ENCODE measurements around the gene PPM1K. TPM values are rescaled to one million over a fixed set of nuclear protein-coding genes. Genes with fewer than 3 reads are reported as not detected.

Gene PPM1K
- total RNA-seq, 1 donor from 2014 or later, result 15.9 TPM

- Mint-ChIP-seq H3K4me1 (ENCODE audit: unreplicated experiment) (no peaks in the 10 kb centered on the region), H3K4me3 (ENCODE audit: unreplicated experiment) (no peak overlapping the region), H3K36me3 (ENCODE audit: unreplicated experiment) (no peaks in the 10 kb centered on the region), H3K27me3 (ENCODE audit: unreplicated experiment) (no peaks in the 10 kb centered on the region), H3K27ac (ENCODE audit: unreplicated experiment) (no peak overlapping the region), H3K9me3 (ENCODE audit: unreplicated experiment) (no peaks in the 10 kb centered on the region)
- DNase-seq (ENCODE audit: extremely low spot score, unreplicated experiment), result no peak
- TF ChIP-seq CTCF (IDR thresholded peaks at IDR 0.05), result no peak
Observed at GRCh38 chr4:88297725-88298454, 13.5 kb upstream of the PPM1K start.

GRCh38 chr4:88297212-88297516 lies 12.8 kb upstream of the PPM1K start:
- Mint-ChIP-seq H3K4me3 (ENCODE audit: unreplicated experiment) (no peak overlapping the region), H3K27ac (ENCODE audit: unreplicated experiment) (no peak overlapping the region), H3K36me3 (ENCODE audit: unreplicated experiment) (no peaks in the 10 kb centered on the region), H3K4me1 (ENCODE audit: unreplicated experiment) (no peaks in the 10 kb centered on the region), H3K9me3 (ENCODE audit: unreplicated experiment) (no peaks in the 10 kb centered on the region), H3K27me3 (ENCODE audit: unreplicated experiment) (no peaks in the 10 kb centered on the region)
- no peak for TF ChIP-seq CTCF (IDR thresholded peaks at IDR 0.05)
- no peak for DNase-seq (ENCODE audit: extremely low spot score, unreplicated experiment)

GRCh38 chr4:88296413-88297211 lies 12.3 kb upstream of the PPM1K start:
- H3K9me3 Mint-ChIP-seq (ENCODE audit: unreplicated experiment), result no peaks in the 10 kb centered on the region
- no peaks in the 10 kb centered on the region for H3K4me1 Mint-ChIP-seq (ENCODE audit: unreplicated experiment)
- TF ChIP-seq CTCF (IDR thresholded peaks at IDR 0.05), result no peak
- no peak overlapping the region for H3K27ac Mint-ChIP-seq (ENCODE audit: unreplicated experiment)
- no peak overlapping the region for H3K4me3 Mint-ChIP-seq (ENCODE audit: unreplicated experiment)
- H3K36me3 Mint-ChIP-seq (ENCODE audit: unreplicated experiment), result no peaks in the 10 kb centered on the region
- no peak for DNase-seq (ENCODE audit: extremely low spot score, unreplicated experiment)
- no peaks in the 10 kb centered on the region for H3K27me3 Mint-ChIP-seq (ENCODE audit: unreplicated experiment)

GRCh38 chr4:88295656-88296055 lies 11.3 kb upstream of the PPM1K start:
- Mint-ChIP-seq H3K36me3 (ENCODE audit: unreplicated experiment) (no peaks in the 10 kb centered on the region), H3K27ac (ENCODE audit: unreplicated experiment) (no peak overlapping the region), H3K27me3 (ENCODE audit: unreplicated experiment) (no peaks in the 10 kb centered on the region), H3K9me3 (ENCODE audit: unreplicated experiment) (no peaks in the 10 kb centered on the region), H3K4me3 (ENCODE audit: unreplicated experiment) (no peak overlapping the region), H3K4me1 (ENCODE audit: unreplicated experiment) (no peaks in the 10 kb centered on the region)
- TF ChIP-seq CTCF (IDR thresholded peaks at IDR 0.05), result no peak
- DNase-seq (ENCODE audit: extremely low spot score, unreplicated experiment), result no peak

GRCh38 chr4:88291003-88291402 lies 6.6 kb upstream of the PPM1K start:
- DNase-seq (ENCODE audit: extremely low spot score, unreplicated experiment), result no peak
- no peak for TF ChIP-seq CTCF (IDR thresholded peaks at IDR 0.05)
- H3K27me3 Mint-ChIP-seq (ENCODE audit: unreplicated experiment), result no peaks in the 10 kb centered on the region
- no peaks in the 10 kb centered on the region for H3K9me3 Mint-ChIP-seq (ENCODE audit: unreplicated experiment)
- H3K4me3 Mint-ChIP-seq (ENCODE audit: unreplicated experiment), result no peak overlapping the region
- H3K36me3 Mint-ChIP-seq (ENCODE audit: unreplicated experiment), result no peaks in the 10 kb centered on the region
- no peak overlapping the region for H3K27ac Mint-ChIP-seq (ENCODE audit: unreplicated experiment)
- peaks cover 4% of the 10 kb centered on the region for H3K4me1 Mint-ChIP-seq (ENCODE audit: unreplicated experiment)
